Measurements from ENCODE around the gene GABRR3.

GABRR3 gene

DNA sequence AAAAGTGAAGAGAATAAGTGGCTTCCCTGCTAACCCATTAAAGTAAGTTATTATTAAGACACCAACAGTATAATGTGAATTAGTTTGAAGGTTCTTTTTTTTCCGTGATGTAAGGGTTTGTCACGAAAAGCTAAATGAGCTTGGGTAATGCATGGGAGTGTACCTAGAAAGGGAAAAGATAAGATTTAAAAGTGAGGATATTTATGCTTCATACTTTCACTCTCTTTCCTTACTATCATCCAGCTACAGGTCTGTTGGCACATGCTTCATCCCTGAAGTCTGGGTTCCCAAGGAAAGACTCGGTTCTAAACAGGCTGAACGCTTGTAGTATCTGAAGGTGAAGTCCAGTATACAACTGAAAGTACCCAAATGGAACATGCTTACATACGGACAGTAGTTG is 36.0 kb downstream of the GABRR3 start:
- TF ChIP-seq CTCF (IDR thresholded peaks at IDR 0.05): no peak
- TF ChIP-seq ZFX (IDR thresholded peaks at IDR 0.05; ENCODE audit: borderline replicate concordance): no peak
- no peak overlapping the region for H3K27ac ChIP-seq

GRCh38 chr3:97996988-97997387 is 38.1 kb downstream of the GABRR3 start:
- no peak overlapping the region for H3K27ac ChIP-seq
- TF ChIP-seq ZFX (IDR thresholded peaks at IDR 0.05; ENCODE audit: borderline replicate concordance) (no peak), CTCF (IDR thresholded peaks at IDR 0.05) (no peak)

DNA sequence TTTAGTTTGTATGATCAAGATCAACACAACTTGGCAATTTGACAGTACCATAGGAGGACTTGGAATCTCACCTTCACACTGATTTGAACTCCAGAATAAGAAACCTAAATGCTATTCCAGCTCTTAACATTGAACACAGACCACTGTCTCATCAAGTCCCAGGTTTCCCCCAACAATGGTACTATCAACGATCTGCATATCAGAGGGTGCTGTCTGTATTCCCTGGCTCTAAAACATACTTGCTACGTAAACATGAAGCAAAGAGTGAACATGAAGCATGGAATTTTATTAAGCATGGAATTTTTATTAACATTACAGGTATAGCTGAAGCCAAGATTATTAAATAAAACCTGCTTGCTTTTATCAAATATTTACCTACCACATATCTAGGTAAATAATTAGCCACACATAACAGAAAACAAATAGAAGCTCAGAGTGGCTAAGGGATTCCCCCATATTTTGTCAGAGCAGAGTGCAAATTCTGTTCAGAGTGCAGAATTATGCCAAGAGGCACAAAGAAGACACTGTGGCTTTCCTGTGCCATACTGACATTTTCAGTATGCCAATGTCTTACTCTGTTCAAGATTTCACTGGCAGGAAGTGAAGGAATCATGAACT is 40.7 kb downstream of the GABRR3 start:
- peak overlapping the region; percentile 35 for H3K27ac ChIP-seq
- no peak for TF ChIP-seq ZFX (IDR thresholded peaks at IDR 0.05; ENCODE audit: borderline replicate concordance)
- TF ChIP-seq CTCF (IDR thresholded peaks at IDR 0.05): no peak

DNA sequence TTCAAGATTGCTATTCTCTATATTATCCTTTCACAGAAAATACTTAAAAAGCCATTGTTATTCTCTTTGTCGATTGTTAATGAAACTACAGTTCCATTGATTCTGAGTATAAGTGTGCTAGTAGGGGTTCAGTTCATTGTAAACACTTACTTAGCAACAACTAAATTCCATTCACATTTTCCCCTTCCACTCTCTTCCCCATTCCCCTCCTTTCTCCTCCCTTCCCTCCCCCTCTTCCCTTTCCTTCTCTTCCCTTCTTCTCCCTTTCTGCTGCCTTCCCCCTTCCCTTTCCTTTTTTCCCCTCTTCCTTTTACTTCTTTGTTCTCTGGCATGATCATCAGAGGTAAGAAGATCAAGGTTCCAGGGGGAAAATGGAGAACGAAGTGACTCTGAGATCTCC is 41.6 kb downstream of the GABRR3 start:
- no peak overlapping the region for H3K27ac ChIP-seq
- no peak for TF ChIP-seq ZFX (IDR thresholded peaks at IDR 0.05; ENCODE audit: borderline replicate concordance)
- no peak for TF ChIP-seq CTCF (IDR thresholded peaks at IDR 0.05)

GRCh38 chr3:97992547-97993173 is 42.5 kb downstream of the GABRR3 start:
- H3K27ac ChIP-seq: no peak overlapping the region
- no peak for TF ChIP-seq ZFX (IDR thresholded peaks at IDR 0.05; ENCODE audit: borderline replicate concordance)
- TF ChIP-seq CTCF (IDR thresholded peaks at IDR 0.05): no peak

- no peak for TF ChIP-seq ZFX (IDR thresholded peaks at IDR 0.05; ENCODE audit: borderline replicate concordance)
- no peak for TF ChIP-seq CTCF (IDR thresholded peaks at IDR 0.05)
- H3K27ac ChIP-seq: no peak overlapping the region
Observed at GRCh38 chr3:97991293-97991682, 43.8 kb downstream of the GABRR3 start.

DNA sequence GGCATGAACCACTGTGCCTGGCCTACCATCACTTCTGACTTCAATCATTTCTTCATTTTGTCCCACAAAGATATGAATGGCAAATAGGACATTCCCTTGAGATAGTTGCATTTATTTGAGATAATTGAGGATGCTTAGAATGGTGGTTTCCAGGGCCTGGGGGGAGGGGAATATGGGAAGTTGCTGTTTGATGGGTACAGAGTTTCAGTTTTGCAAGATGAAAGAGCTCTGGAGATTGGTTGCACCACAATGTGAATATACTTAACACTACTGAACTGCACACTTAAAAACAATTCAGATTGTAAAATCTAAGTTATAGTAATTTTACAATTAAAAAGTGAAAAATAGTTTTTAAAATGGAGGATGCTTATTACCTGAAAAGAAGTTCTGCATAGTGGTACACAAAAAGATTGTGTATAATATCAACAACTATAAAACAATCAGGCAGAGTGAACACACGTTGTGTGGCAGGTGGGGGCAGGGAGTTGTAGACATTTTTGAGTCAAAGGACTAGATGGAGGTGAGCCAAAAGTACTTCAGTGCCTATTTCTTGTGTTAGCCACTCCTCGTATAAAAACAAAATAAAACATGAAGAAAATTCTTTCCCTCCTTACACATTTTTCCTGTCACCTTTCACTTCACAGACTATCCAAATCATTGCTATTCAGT is 44.4 kb downstream of the GABRR3 start:
- TF ChIP-seq ZFX (IDR thresholded peaks at IDR 0.05; ENCODE audit: borderline replicate concordance) (no peak), CTCF (IDR thresholded peaks at IDR 0.05) (no peak)
- no peak overlapping the region for H3K27ac ChIP-seq
